ENCODE data around the gene NMB. TPM values are rescaled to one million over a fixed set of nuclear protein-coding genes. Genes with fewer than 3 reads are reported as not detected.
"Not testable (repeated sequence)": the region's sequence is repeated elsewhere in the genome, so short reads cannot be mapped to it uniquely, and the experiment has no call there.

NMB gene
- total RNA-seq, 1 experiment from 2014 or later = 25.9 TPM

DNA sequence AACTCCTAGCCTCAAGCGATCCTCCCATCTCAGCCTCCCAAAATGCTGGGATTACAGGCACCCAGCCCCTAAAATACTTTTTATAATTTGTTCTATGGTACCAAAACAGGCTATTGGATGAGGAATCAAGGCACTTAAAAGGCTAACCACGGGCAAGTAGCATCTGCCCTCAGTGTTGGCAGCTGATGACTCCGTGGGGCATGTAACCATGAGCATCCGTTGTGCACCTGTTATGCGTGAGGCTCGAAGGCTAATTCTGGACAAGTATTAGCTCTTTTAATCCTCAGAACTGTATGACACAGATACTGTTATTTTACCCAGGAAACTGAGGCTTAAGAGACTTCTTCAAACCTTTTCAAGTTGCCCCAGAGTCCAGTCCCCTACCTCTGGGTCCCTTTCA lies 14.2 kb downstream of the NMB start:
- POLR2A ChIA-PET (ENCODE audit: unreplicated experiment) = no interaction called here
- H3K9ac ChIP-seq (ENCODE audit: low read length) = no peak overlapping the region
- no peak overlapping the region for H3K4me2 ChIP-seq (ENCODE audit: low read length)

DNA sequence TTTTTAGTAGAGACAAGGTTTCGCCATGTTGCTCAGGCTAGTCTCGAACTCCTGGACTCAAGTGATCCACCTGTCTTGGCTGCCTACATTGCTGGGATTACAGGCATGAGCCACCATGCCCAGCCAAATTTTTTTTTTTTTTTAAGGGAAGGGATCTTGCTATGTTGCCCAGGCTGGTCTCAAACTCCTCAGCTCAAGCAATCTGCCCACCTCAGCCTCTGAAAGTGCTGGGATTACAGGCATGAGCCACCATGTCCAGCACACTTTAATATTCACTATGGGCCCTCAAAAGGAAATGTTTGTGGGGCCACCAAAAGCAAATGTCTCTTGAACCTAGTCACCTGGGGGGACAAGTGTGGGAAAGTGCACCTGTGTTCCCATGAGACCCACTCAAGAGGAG lies 15.4 kb downstream of the NMB start:
- DNase-seq; POLR2A ChIA-PET (ENCODE audit: unreplicated experiment); H3K9me2 ChIP-seq (replicated peaks; ENCODE audit: low read length); intact Hi-C loops (cut with micrococcal nuclease); H3K4me2 ChIP-seq (ENCODE audit: low read length); H3K27ac ChIP-seq (ENCODE audit: low read length); H3K79me2 ChIP-seq (ENCODE audit: low read length); H3K4me3 ChIP-seq (ENCODE audit: low read length); ATAC-seq; H3F3A ChIP-seq (ENCODE audit: low read length, unreplicated experiment); H3K9me3 ChIP-seq (ENCODE audit: low read length); H3K9ac ChIP-seq (ENCODE audit: low read length); BruUV-seq (replicated peaks); H4K20me1 ChIP-seq (ENCODE audit: low read length); H3K27me3 ChIP-seq (ENCODE audit: low read length); H3K4me1 ChIP-seq (ENCODE audit: insufficient read depth, low read length); CTCF ChIA-PET; H2AFZ ChIP-seq (ENCODE audit: low read length): not testable (repeated sequence)
- peaks cover 34% of the 10 kb centered on the region for H3K36me3 ChIP-seq (ENCODE audit: low read depth, low read length)

More for the DNA sequence above, 14.2 kb downstream of the NMB start:
- no peak overlapping the region for H2AFZ ChIP-seq (ENCODE audit: low read length)
- no peaks in the 10 kb centered on the region for H3K9me2 ChIP-seq (replicated peaks; ENCODE audit: low read length)
- no peaks in the 10 kb centered on the region for H4K20me1 ChIP-seq (ENCODE audit: low read length)
- no peaks in the 10 kb centered on the region for H3F3A ChIP-seq (ENCODE audit: low read length, unreplicated experiment)
- TF ChIP-seq EZH2phosphoT487 (IDR thresholded peaks at IDR 0.05; ENCODE audit: borderline replicate concordance, low read length) (no peak), EZH2 (IDR thresholded peaks at IDR 0.05; ENCODE audit: low read length, unreplicated experiment) (no peak)
- TF ChIP-seq, protein P1, sequence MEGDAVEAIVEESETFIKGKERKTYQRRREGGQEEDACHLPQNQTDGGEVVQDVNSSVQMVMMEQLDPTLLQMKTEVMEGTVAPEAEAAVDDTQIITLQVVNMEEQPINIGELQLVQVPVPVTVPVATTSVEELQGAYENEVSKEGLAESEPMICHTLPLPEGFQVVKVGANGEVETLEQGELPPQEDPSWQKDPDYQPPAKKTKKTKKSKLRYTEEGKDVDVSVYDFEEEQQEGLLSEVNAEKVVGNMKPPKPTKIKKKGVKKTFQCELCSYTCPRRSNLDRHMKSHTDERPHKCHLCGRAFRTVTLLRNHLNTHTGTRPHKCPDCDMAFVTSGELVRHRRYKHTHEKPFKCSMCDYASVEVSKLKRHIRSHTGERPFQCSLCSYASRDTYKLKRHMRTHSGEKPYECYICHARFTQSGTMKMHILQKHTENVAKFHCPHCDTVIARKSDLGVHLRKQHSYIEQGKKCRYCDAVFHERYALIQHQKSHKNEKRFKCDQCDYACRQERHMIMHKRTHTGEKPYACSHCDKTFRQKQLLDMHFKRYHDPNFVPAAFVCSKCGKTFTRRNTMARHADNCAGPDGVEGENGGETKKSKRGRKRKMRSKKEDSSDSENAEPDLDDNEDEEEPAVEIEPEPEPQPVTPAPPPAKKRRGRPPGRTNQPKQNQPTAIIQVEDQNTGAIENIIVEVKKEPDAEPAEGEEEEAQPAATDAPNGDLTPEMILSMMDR (conservative IDR thresholded peaks at IDR 0.05; ENCODE audit: low read depth, low read length) = no peak
- peaks cover 46% of the 10 kb centered on the region for H3K36me3 ChIP-seq (ENCODE audit: low read depth, low read length)
- H3K9me3 ChIP-seq (ENCODE audit: low read length) = no peaks in the 10 kb centered on the region
- CTCF ChIA-PET = no interaction called here
- no peak for ATAC-seq
- H3K27ac ChIP-seq (ENCODE audit: low read length) = no peak overlapping the region
- H3K79me2 ChIP-seq (ENCODE audit: low read length) = no peaks in the 10 kb centered on the region
- BruUV-seq (replicated peaks) = no TSS peak
- DNase-seq = no peak
- H3K27me3 ChIP-seq (ENCODE audit: low read length) = no peaks in the 10 kb centered on the region
- no peak overlapping the region for H3K4me3 ChIP-seq (ENCODE audit: low read length)
- intact Hi-C loops (cut with micrococcal nuclease) = no loop called here
- H3K4me1 ChIP-seq (ENCODE audit: insufficient read depth, low read length) = no peaks in the 10 kb centered on the region

DNA sequence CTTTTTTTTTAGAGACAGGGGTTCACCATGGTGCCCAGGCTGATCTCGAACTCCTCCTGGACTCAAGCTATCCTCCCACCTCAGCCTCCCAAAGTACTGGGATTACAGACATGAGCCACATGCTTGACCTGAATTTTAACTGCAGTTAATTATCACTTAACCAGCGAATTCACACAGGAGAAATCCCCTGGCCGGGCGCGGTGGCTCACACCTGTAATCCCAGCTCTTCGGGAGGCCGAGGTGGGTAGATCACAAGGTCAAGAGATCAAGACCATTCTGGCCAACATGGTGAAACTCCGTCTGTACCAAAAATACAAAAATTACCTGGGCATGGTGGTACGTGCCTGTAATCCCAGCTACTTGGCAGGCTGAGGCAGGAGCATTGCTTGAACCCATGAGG lies 16.1 kb downstream of the NMB start:
- H3K27ac ChIP-seq (ENCODE audit: low read length); POLR2A ChIA-PET (ENCODE audit: unreplicated experiment); H3K4me2 ChIP-seq (ENCODE audit: low read length); H3K4me3 ChIP-seq (ENCODE audit: low read length); H3K79me2 ChIP-seq (ENCODE audit: low read length); H3K9me3 ChIP-seq (ENCODE audit: low read length); H4K20me1 ChIP-seq (ENCODE audit: low read length); intact Hi-C loops (cut with micrococcal nuclease); CTCF ChIA-PET; H3F3A ChIP-seq (ENCODE audit: low read length, unreplicated experiment); BruUV-seq (replicated peaks); H3K27me3 ChIP-seq (ENCODE audit: low read length); H3K4me1 ChIP-seq (ENCODE audit: insufficient read depth, low read length); ATAC-seq; DNase-seq; H3K9me2 ChIP-seq (replicated peaks; ENCODE audit: low read length); H3K9ac ChIP-seq (ENCODE audit: low read length); H2AFZ ChIP-seq (ENCODE audit: low read length): not testable (repeated sequence)
- peaks cover 34% of the 10 kb centered on the region for H3K36me3 ChIP-seq (ENCODE audit: low read depth, low read length)

DNA sequence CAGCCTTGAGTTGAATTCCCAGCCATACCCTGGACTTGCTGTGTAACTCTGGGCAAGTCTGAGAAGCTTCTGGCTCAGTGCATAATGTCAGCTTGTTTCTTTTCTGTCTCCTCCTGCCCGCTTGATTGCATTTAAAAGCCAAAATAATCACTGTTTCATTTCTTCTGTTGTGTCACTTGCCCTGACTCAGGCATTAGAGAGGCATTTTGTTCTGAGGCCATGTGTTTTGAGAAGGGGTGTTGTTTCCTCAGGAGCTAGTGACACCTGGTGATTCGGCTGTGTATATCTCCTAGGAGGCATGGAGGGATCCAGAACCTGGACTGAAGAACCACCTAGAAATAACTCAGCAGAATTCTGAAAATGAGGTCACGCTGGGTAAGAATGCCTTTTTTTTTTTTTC lies 19.9 kb downstream of the NMB start:
- TF ChIP-seq, protein P1 (conservative IDR thresholded peaks at IDR 0.05; ENCODE audit: low read depth, low read length) = peak; percentile 51
- no peak for TF ChIP-seq EZH2 (IDR thresholded peaks at IDR 0.05; ENCODE audit: low read length, unreplicated experiment)
- no peaks in the 10 kb centered on the region for H4K20me1 ChIP-seq (ENCODE audit: low read length)
- H3K4me2 ChIP-seq (ENCODE audit: low read length) = no peak overlapping the region
- DNase-seq (peak; percentile 53), ATAC-seq (peak; percentile 39; the same call in 1 of the 2 replicates)
- no peak overlapping the region for H2AFZ ChIP-seq (ENCODE audit: low read length)
- no TSS peak for BruUV-seq (replicated peaks)
- H3K9me3 ChIP-seq (ENCODE audit: low read length) = no peaks in the 10 kb centered on the region
- H3K79me2 ChIP-seq (ENCODE audit: low read length) = peaks cover 27% of the 10 kb centered on the region
- H3K4me1 ChIP-seq (ENCODE audit: insufficient read depth, low read length) = peaks cover 9% of the 10 kb centered on the region
- no peaks in the 10 kb centered on the region for H3K9me2 ChIP-seq (replicated peaks; ENCODE audit: low read length)
- no peak overlapping the region for H3K4me3 ChIP-seq (ENCODE audit: low read length)
- no peak overlapping the region for H3K27ac ChIP-seq (ENCODE audit: low read length)
- no peak overlapping the region for H3K9ac ChIP-seq (ENCODE audit: low read length)
- peaks cover 12% of the 10 kb centered on the region for H3K36me3 ChIP-seq (ENCODE audit: low read depth, low read length)
- no peaks in the 10 kb centered on the region for H3K27me3 ChIP-seq (ENCODE audit: low read length)
- no peaks in the 10 kb centered on the region for H3F3A ChIP-seq (ENCODE audit: low read length, unreplicated experiment)
- ChIA-PET POLR2A (ENCODE audit: unreplicated experiment) (no interaction called here), CTCF (interaction anchor here (0.5 to 1.2 kb wide), 2 partner anchors 38 to 116 kb away, joined by 3 to 4 read pairs; no protein-coding TSS in a partner anchor)
- intact Hi-C loops (cut with micrococcal nuclease) = loop anchor here (1.0 to 2.0 kb wide), 2 partner anchors 39 to 49 kb away; no protein-coding TSS in a partner anchor
